GDM1 (cell line): ENCODE results near the gene TMEM115.
"Not testable (repeated sequence)": the region's sequence is repeated elsewhere in the genome, so short reads cannot be mapped to it uniquely, and the experiment has no call there.

ENCODE experiments used
- DNase-seq: peaks from one replicate; lab custom pipeline; 2025; lab: John Stamatoyannopoulos, UW

The TMEM115 gene

DNA sequence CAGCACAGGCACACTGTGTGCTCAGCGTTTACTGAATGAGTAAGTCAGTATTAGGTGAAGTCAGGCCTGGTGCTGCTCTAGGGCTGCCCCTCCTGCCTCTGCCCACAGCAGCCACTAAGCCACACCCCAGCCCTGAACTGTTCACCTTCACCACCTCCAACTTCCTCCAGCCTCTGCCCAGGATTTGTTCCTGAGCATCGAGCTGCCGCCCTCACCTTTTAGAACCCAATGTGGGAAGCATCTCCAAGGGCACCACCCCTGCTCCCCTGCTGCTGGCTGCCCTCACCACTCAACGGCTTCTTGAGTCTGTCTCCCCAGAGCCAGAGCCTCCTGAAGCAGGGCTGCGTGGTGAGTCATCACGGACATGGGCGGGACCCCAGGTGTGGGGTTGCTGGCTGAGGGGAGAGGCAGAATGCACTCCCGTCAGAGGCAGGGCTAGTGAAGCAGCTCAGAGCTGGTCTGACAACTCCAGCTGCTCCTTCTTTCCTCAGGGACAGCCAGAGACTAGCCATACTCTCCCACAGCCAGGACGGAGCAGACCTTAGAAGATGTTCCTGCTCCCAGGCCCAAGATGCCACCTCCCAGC is 42.6 kb downstream of the TMEM115 start:
- no peak for DNase-seq

DNA sequence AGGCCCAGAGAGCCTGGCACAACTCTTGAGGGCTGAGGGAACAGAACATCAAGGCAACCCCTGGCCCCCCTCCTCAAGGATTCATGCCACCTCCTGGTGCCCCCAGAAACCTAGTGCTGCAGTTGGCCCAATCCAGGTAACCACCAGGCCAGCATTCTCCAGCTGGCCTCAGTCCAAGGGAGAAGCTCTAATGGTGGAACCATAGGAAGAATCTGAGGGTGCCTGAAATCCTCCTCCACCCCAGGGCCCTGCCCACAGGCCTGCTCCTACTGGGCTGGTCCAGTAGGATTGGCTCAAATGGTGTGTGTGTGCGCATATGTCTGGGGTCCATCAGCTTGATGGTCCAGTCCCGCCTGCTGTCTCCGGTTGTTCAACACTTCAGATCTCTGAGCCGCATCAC is 44.5 kb downstream of the TMEM115 start:
- no peak for DNase-seq

DNA sequence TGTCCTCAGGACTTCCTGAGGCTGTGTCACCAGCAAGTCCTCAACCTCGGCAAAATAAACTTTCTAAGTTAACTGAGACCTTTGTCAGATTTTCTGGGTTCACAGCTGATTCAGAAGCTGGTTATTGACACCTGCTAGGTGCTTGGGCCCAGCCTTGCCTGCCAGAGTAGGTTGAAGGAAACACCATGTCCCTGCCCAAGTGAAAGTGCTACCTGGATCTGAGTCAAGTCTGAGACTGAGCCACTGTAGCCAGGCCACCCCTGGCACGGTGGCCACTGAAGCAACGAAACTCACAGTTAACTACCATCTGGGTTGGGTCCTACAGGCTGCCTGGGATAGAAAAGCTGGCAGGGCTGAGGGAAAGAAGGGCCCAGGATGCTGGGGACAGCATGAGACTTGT is 45.0 kb downstream of the TMEM115 start:
- DNase-seq = no peak

DNA sequence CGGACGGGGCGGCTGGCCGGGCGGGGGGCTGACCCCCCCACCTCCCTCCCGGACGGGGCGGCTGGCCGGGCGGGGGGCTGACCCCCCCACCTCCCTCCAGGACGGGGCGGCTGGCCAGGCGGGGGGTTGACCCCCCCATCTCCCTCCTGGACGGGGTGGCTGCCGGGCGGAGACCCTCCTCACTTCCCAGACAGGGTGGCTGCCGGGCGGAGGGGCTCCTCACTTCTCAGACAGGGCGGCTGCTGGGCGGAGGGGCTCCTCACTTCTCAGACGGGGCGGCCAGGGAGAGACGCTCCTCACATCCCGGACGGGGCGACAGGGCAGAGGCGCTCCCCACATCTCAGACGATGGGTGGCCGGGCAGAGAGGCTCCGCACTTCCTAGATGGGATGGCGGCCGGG is 47.3 kb downstream of the TMEM115 start:
- not testable (repeated sequence) for DNase-seq
